HepG2 (cell line): Measurements from ENCODE around the gene PRDX2. TPM values are rescaled to one million over a fixed set of nuclear protein-coding genes. Genes with fewer than 3 reads are reported as not detected.

Experiments used
- AHDC1 ChIP-seq: sonication (generic); formaldehyde crosslinking; IDR thresholded peaks from 2 replicates; pipeline ENCODE4 v1.5.1; 2020; ENCODE audit warnings: mild to moderate bottlenecking, missing genetic modification reagents, borderline replicate concordance
- FOXP4 ChIP-seq: sonication (generic); formaldehyde crosslinking; IDR thresholded peaks from 2 replicates; pipeline ENCODE4 v1.4.0; 2020; ENCODE audit warnings: missing genetic modification reagents
- GMEB1 ChIP-seq: sonication (generic); formaldehyde crosslinking; IDR thresholded peaks from 2 replicates; pipeline ENCODE4 v1.5.1; 2020; ENCODE audit warnings: missing genetic modification reagents, mild to moderate bottlenecking, borderline replicate concordance
- MNT ChIP-seq: fragments of 450-650 bp; IDR thresholded peaks from 2 replicates; pipeline ENCODE4 v1.6.1; 2016
- MXD3 ChIP-seq: IDR thresholded peaks from 2 replicates; pipeline ENCODE4 v1.6.1; 2016; ENCODE audit warnings: mild to moderate bottlenecking, missing biosample characterization, missing genetic modification reagents
- NCOA2 ChIP-seq: sonication (generic); formaldehyde crosslinking; IDR thresholded peaks from 2 replicates; pipeline ENCODE4 v1.8.0; 2022; ENCODE audit warnings: inconsistent platforms
- NR1H2 ChIP-seq: sonication (generic); formaldehyde crosslinking; IDR thresholded peaks from 2 replicates; pipeline ENCODE4 v1.8.1; 2022; ENCODE audit warnings: low read depth, missing genetic modification reagents, borderline replicate concordance
- SP5 ChIP-seq: IDR thresholded peaks from 2 replicates; pipeline ENCODE4 v1.6.1; 2016; ENCODE audit warnings: low read depth, borderline replicate concordance
- TCF7L2 ChIP-seq: IDR thresholded peaks from 2 replicates; pipeline ENCODE4 v1.6.1; 2011; ENCODE audit warnings: mild to moderate bottlenecking, low read depth, low read length, moderate library complexity
- USF2 ChIP-seq, 2 experiments: sonication (generic) in 1 of 2; formaldehyde crosslinking in 1 of 2; IDR thresholded peaks; 2 replicates each; pipeline versions ENCODE4 v1.5.1 to v1.6.1; 2011 to 2020; ENCODE audit warnings: borderline replicate concordance in 1 of 2, low read depth in 1 of 2, low read length in 1 of 2, mild to moderate bottlenecking in 1 of 2, missing genetic modification reagents in 1 of 2, moderate library complexity in 1 of 2
- ZFP1 ChIP-seq: IDR thresholded peaks from 2 replicates; pipeline ENCODE4 v1.6.1; 2016
- ZNF296 ChIP-seq: sonication (generic); formaldehyde crosslinking; conservative IDR thresholded peaks from 2 replicates; pipeline ENCODE4 v1.5.0; 2020; ENCODE audit warnings: mild to moderate bottlenecking, missing genetic modification reagents
- ZNF746 ChIP-seq: sonication (generic); formaldehyde crosslinking; IDR thresholded peaks from 2 replicates; pipeline ENCODE4 v1.8.0; 2022; ENCODE audit warnings: mild to moderate bottlenecking, missing genetic modification reagents
- polyA plus RNA-seq, 8 experiments: library from polyadenylated mRNA; depleted of rRNA in 3 of 8; stranded (reverse) in 7 of 8; unstranded in 1 of 8; fragments of >200 nt; fragmentation: Illumina TruSeq in 4 of 8; extraction: Trizol in 4 of 8; gene quantifications; 2 replicates each; pipeline versions ENCODE4 v1.2.1 to v1.2.3, GENCODE V29; 2011 to 2016; ENCODE audit warnings: low read depth in 4 of 8, missing spikeins in 1 of 8, mixed read lengths in 1 of 8; ENCODE audit not compliant: insufficient read depth in 1 of 8
- total RNA-seq, 5 experiments: library from RNA; depleted of rRNA; stranded (reverse); fragments of >200 nt; fragmentation: Illumina TruSeq; extraction: Trizol; gene quantifications; 2 replicates each; pipeline ENCODE4 v1.2.3, GENCODE V29; 2016; ENCODE audit warnings: low read depth in 1 of 5

Gene PRDX2
- total and polyA plus RNA-seq, 2 of the 13 experiments (the other 11 are each of a cell fraction or from before 2014, with no cell fraction given) = 218 to 381 TPM

- TF ChIP-seq FOXP4 (CRISPR knock-in tag) (no peak), MNT (no peak), SP5 (no peak), MXD3 (no peak), NR1H2 (CRISPR knock-in tag) (no peak), TCF7L2 (no peak), ZFP1 (no peak), ZNF746 (CRISPR knock-in tag) (no peak; the same call in 1 of the 2 replicates), ZNF296 (CRISPR knock-in tag) (no peak), GMEB1 (CRISPR knock-in tag) (no peak), USF2 (IDR thresholded peaks at IDR 0.05; ENCODE audit: low read depth, low read length) (no peak), USF2 (CRISPR knock-in tag; IDR thresholded peaks at IDR 0.05; ENCODE audit: borderline replicate concordance) (no peak), NCOA2 (0 out of 2 replicates have a peak, but pooled peaks have one; percentile 7), AHDC1 (CRISPR knock-in tag) (no peak)
Observed at GRCh38 chr19:12800923-12801465, 606 bp downstream of the PRDX2 start (continued).
